ENCODE results near the gene DOCK8.

DOCK8 gene

GRCh38 chr9:277601-278295 lies 63.1 kb downstream of the DOCK8 start:
- no peak overlapping the region for H3K27ac ChIP-seq
- H3K36me3 ChIP-seq (ENCODE audit: insufficient read depth): no peaks in the 10 kb centered on the region
- H2AFZ ChIP-seq (ENCODE audit: low read depth): no peak overlapping the region
- no peaks in the 10 kb centered on the region for H3K4me1 ChIP-seq (ENCODE audit: low read depth, poor library complexity, severe bottlenecking)
- no peak for TF ChIP-seq CTCF (conservative IDR thresholded peaks at IDR 0.05; ENCODE audit: low read depth, low read length)
- no peak overlapping the region for H3K4me2 ChIP-seq
- H3K4me3 ChIP-seq (IDR thresholded peaks at IDR 0.05; ENCODE audit: insufficient read depth, low read depth, low read length): no peak overlapping the region
- H4K20me1 ChIP-seq (ENCODE audit: insufficient read depth): no peaks in the 10 kb centered on the region
- no peaks in the 10 kb centered on the region for H3K27me3 ChIP-seq (ENCODE audit: insufficient read depth, low read depth)
- H3K9ac ChIP-seq: no peak overlapping the region
- H3K79me2 ChIP-seq (ENCODE audit: insufficient read depth, low read depth): no peaks in the 10 kb centered on the region

GRCh38 chr9:278651-279050 lies 64.0 kb downstream of the DOCK8 start:
- Histone ChIP-seq H3K4me2 (no peak overlapping the region), H3K36me3 (ENCODE audit: insufficient read depth) (no peaks in the 10 kb centered on the region)
- TF ChIP-seq CTCF (conservative IDR thresholded peaks at IDR 0.05; ENCODE audit: low read depth, low read length): no peak

GRCh38 chr9:279674-280073 lies 65.0 kb downstream of the DOCK8 start:
- no peaks in the 10 kb centered on the region for H3K79me2 ChIP-seq (ENCODE audit: insufficient read depth, low read depth)

More at GRCh38 chr9:278651-279050, 64.0 kb downstream of the DOCK8 start:
- Histone ChIP-seq H3K79me2 (ENCODE audit: insufficient read depth, low read depth) (no peaks in the 10 kb centered on the region), H2AFZ (ENCODE audit: low read depth) (no peak overlapping the region), H3K9ac (no peak overlapping the region), H3K4me3 (IDR thresholded peaks at IDR 0.05; ENCODE audit: insufficient read depth, low read depth, low read length) (no peak overlapping the region), H3K27me3 (ENCODE audit: insufficient read depth, low read depth) (no peaks in the 10 kb centered on the region), H4K20me1 (ENCODE audit: insufficient read depth) (no peaks in the 10 kb centered on the region), H3K4me1 (ENCODE audit: low read depth, poor library complexity, severe bottlenecking) (no peaks in the 10 kb centered on the region), H3K27ac (no peak overlapping the region)

DNA sequence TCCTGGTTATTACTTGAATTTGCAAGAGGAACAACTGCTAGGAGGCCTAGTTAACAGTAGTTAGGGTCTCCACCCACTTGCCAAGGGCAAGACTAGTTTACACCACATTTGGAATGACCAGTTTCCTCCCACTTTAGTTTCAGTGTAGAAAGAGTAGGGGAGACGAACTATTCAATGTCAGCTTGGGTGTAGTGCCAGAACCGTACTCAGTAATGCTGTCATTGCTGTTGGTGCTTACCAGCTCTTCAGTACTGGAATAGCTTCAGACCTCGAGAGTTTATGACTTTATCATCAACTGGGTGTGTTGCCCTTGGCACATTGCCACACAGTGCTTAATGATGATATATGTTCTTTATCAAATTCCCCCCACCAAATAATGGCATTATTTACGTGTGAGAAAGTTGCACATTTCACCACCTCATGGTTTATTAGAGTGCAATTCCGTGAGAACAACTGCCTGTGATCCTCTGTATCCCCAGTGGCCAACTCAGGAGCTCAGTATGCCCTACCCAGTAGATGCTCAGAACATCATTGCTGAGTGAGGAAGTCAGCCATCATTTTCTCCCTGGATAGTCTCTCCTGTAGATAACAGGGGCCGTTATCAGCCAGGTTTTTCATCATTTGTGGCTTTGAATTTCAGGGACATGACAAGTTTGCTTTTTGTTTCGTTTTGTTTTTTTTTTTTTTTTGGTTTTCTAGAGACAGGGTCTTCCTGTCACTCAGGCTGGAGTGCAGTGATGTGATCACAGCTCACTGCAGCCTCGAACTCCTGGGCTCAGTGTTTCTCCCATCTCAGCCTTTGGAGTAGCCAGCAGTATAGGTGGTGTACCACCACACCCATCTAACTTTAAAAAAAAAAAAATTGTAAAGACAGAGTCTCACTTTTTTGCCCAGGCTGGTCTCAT lies 67.3 kb downstream of the DOCK8 start:
- Histone ChIP-seq H3K4me2 (no peak overlapping the region), H3K9ac (no peak overlapping the region), H3K79me2 (ENCODE audit: insufficient read depth, low read depth) (no peaks in the 10 kb centered on the region)

More at GRCh38 chr9:279674-280073, 65.0 kb downstream of the DOCK8 start:
- no peak overlapping the region for H2AFZ ChIP-seq (ENCODE audit: low read depth)
- H3K27ac ChIP-seq: no peak overlapping the region
- H3K4me3 ChIP-seq (IDR thresholded peaks at IDR 0.05; ENCODE audit: insufficient read depth, low read depth, low read length): no peak overlapping the region
- no peaks in the 10 kb centered on the region for H4K20me1 ChIP-seq (ENCODE audit: insufficient read depth)
- TF ChIP-seq CTCF (conservative IDR thresholded peaks at IDR 0.05; ENCODE audit: low read depth, low read length): no peak
- H3K27me3 ChIP-seq (ENCODE audit: insufficient read depth, low read depth): no peaks in the 10 kb centered on the region
- H3K4me2 ChIP-seq: no peak overlapping the region
- H3K4me1 ChIP-seq (ENCODE audit: low read depth, poor library complexity, severe bottlenecking): no peaks in the 10 kb centered on the region
- no peaks in the 10 kb centered on the region for H3K36me3 ChIP-seq (ENCODE audit: insufficient read depth)
- H3K9ac ChIP-seq: no peak overlapping the region

More for the DNA sequence above, 67.3 kb downstream of the DOCK8 start:
- H3K27me3 ChIP-seq (ENCODE audit: insufficient read depth, low read depth): no peaks in the 10 kb centered on the region
- no peaks in the 10 kb centered on the region for H3K4me1 ChIP-seq (ENCODE audit: low read depth, poor library complexity, severe bottlenecking)
- no peak overlapping the region for H3K4me3 ChIP-seq (IDR thresholded peaks at IDR 0.05; ENCODE audit: insufficient read depth, low read depth, low read length)
- no peaks in the 10 kb centered on the region for H3K36me3 ChIP-seq (ENCODE audit: insufficient read depth)
- H4K20me1 ChIP-seq (ENCODE audit: insufficient read depth): no peaks in the 10 kb centered on the region
- TF ChIP-seq CTCF (conservative IDR thresholded peaks at IDR 0.05; ENCODE audit: low read depth, low read length): no peak
- H3K27ac ChIP-seq: no peak overlapping the region
- no peak overlapping the region for H2AFZ ChIP-seq (ENCODE audit: low read depth)
